Measurements from ENCODE around the gene GCK. TPM values are rescaled to one million over a fixed set of nuclear protein-coding genes. Genes with fewer than 3 reads are reported as not detected.

GCK gene
- total and polyA plus RNA-seq, 2 experiments from 2014 or later: 1.7 to 2.5 TPM

DNA sequence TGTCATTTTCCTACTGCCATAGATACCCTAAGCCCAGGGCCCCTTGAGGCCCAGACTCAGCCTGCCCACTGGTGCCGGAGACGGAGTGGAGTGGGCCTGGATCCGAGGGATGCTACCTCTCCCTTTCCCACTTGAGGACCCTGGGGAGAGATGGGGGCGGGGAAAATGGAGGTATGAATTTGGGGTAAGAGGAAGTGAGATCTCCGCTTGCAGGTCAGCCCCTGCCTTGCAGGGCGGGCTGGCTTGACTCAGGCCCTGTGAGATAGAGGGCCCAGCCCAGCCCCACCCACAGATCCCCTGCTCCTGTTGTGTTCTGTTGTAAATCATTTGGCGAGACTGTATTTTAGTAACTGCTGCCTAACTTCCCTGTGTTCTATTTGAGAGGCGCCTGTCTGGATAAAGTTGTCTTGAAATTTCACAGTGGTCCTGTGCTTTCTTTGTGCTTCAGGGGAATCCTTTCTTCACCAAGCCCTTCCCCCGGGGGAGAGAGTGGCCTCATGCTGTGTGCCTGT, 24.7 kb upstream of the GCK start:
- no peaks in the 10 kb centered on the region for H3K9me2 ChIP-seq (replicated peaks; ENCODE audit: insufficient read depth)
- 83% methylated on average over 9 of the region's 9 CpGs for WGBS (ENCODE audit: low lambda C conversion rate, missing lambda C conversion rate)
- no peaks in the 10 kb centered on the region for H3K36me3 ChIP-seq (replicated peaks; ENCODE audit: insufficient read depth, low read depth)

DNA sequence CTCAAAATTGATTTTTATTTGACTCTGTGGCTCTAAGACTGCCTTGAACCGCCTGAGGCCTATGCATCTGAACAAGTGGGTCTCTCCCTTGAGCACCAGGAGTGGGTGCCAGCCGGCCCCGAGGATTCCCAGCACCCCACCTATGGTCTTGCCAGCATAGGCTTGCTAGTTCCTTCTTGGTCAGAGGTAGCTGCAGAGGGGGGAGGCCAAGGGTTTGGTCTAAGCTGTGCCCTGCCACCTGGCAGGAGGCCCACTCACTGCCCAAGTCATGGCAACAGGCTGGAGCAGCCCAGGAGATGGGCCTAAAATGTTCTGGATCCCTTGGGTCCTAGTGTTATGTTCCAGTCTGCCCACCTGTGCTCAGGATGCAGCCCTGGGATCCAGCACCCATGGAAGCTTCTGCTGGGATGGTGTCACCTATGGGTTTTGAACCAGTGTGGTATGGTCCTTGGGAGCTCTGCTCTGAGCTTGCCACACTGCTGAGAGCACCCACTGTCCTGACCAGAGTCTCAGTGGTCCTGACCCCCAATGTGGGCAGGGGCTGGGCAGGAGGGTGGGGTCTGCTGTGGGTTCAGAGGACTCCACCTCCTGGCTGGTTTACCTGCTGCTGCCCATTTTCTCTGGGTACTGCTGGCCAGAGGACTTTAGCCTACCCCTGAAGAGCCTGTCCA, 24.1 kb upstream of the GCK start:
- H3K79me2 ChIP-seq: no peaks in the 10 kb centered on the region
- no peaks in the 10 kb centered on the region for H3K4me1 ChIP-seq (ENCODE audit: insufficient read depth)
- no peak for DNase-seq (ENCODE audit: low spot score)
- WGBS (ENCODE audit: low lambda C conversion rate, missing lambda C conversion rate): 98% methylated on average over 3 of the region's 3 CpGs
- H3K27ac ChIP-seq: no peak overlapping the region
- no peaks in the 10 kb centered on the region for H3K36me3 ChIP-seq (replicated peaks; ENCODE audit: insufficient read depth, low read depth)
- no peak overlapping the region for H2AFZ ChIP-seq
- TF ChIP-seq EZH2 (IDR thresholded peaks at IDR 0.05; ENCODE audit: borderline replicate concordance): no peak
- no peak for TF ChIP-seq EZH2phosphoT487 (IDR thresholded peaks at IDR 0.05; ENCODE audit: low read depth, severe bottlenecking, unreplicated experiment)
- TF ChIP-seq, protein P1, sequence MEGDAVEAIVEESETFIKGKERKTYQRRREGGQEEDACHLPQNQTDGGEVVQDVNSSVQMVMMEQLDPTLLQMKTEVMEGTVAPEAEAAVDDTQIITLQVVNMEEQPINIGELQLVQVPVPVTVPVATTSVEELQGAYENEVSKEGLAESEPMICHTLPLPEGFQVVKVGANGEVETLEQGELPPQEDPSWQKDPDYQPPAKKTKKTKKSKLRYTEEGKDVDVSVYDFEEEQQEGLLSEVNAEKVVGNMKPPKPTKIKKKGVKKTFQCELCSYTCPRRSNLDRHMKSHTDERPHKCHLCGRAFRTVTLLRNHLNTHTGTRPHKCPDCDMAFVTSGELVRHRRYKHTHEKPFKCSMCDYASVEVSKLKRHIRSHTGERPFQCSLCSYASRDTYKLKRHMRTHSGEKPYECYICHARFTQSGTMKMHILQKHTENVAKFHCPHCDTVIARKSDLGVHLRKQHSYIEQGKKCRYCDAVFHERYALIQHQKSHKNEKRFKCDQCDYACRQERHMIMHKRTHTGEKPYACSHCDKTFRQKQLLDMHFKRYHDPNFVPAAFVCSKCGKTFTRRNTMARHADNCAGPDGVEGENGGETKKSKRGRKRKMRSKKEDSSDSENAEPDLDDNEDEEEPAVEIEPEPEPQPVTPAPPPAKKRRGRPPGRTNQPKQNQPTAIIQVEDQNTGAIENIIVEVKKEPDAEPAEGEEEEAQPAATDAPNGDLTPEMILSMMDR (IDR thresholded peaks at IDR 0.05; ENCODE audit: poor library complexity): no peak
- H3K9me3 ChIP-seq (ENCODE audit: low read depth): no peaks in the 10 kb centered on the region
- no peak overlapping the region for H3K4me2 ChIP-seq
- H3K9me2 ChIP-seq (replicated peaks; ENCODE audit: insufficient read depth): no peaks in the 10 kb centered on the region
- H4K20me1 ChIP-seq (ENCODE audit: insufficient read depth, poor library complexity, severe bottlenecking): no peaks in the 10 kb centered on the region
- H3K4me3 ChIP-seq: no peak overlapping the region
- no peaks in the 10 kb centered on the region for H3K27me3 ChIP-seq

More for the DNA sequence above, 24.7 kb upstream of the GCK start:
- no peak for DNase-seq (ENCODE audit: low spot score)
- Histone ChIP-seq H3K9me3 (ENCODE audit: low read depth) (no peaks in the 10 kb centered on the region), H3K4me2 (no peak overlapping the region), H4K20me1 (ENCODE audit: insufficient read depth, poor library complexity, severe bottlenecking) (no peaks in the 10 kb centered on the region), H3K4me3 (no peak overlapping the region), H3K27me3 (no peaks in the 10 kb centered on the region), H3K79me2 (no peaks in the 10 kb centered on the region), H3K27ac (no peak overlapping the region), H3K4me1 (ENCODE audit: insufficient read depth) (no peaks in the 10 kb centered on the region), H2AFZ (no peak overlapping the region)
- TF ChIP-seq EZH2 (IDR thresholded peaks at IDR 0.05; ENCODE audit: borderline replicate concordance) (no peak), EZH2phosphoT487 (IDR thresholded peaks at IDR 0.05; ENCODE audit: low read depth, severe bottlenecking, unreplicated experiment) (no peak)
- TF ChIP-seq, protein P1 (IDR thresholded peaks at IDR 0.05; ENCODE audit: poor library complexity): no peak

DNA sequence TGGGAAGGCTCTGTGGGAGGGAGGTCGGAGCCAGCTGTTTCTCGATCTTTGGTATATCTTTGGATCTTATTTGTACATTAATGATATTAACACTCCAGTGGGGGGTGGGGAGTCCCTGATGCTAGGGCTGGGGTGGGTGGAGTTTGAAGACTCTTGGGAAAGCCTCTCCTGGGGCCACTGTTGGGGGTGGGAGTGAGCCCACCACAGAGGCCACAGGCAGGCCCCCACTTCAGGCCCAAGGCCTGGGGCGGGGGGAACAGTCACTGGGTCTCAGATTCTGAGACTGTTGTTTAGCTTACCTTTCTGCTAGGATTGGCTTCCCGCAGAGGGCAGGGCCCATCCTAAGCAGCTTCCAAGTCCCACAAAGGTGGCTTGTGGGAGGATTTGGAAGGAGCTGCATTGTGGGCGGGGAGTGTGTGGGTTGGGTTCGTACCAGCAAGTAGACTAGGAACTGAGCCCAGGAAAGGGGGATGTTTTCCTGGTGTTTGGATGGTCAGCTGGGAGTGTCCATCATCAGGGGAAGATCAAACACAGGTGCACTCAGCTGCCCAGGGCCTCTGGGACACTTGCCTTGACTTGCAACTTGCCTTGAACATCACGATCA, 23.4 kb upstream of the GCK start:
- Histone ChIP-seq H3K4me1 (ENCODE audit: insufficient read depth) (no peaks in the 10 kb centered on the region), H3K27me3 (no peaks in the 10 kb centered on the region), H4K20me1 (ENCODE audit: insufficient read depth, poor library complexity, severe bottlenecking) (no peaks in the 10 kb centered on the region), H2AFZ (no peak overlapping the region), H3K9me2 (replicated peaks; ENCODE audit: insufficient read depth) (no peaks in the 10 kb centered on the region), H3K36me3 (replicated peaks; ENCODE audit: insufficient read depth, low read depth) (no peaks in the 10 kb centered on the region), H3K9me3 (ENCODE audit: low read depth) (no peaks in the 10 kb centered on the region), H3K4me2 (no peak overlapping the region), H3K4me3 (no peak overlapping the region), H3K27ac (no peak overlapping the region), H3K79me2 (no peaks in the 10 kb centered on the region)
- TF ChIP-seq EZH2 (IDR thresholded peaks at IDR 0.05; ENCODE audit: borderline replicate concordance) (no peak), EZH2phosphoT487 (IDR thresholded peaks at IDR 0.05; ENCODE audit: low read depth, severe bottlenecking, unreplicated experiment) (no peak)
- TF ChIP-seq, protein P1 (IDR thresholded peaks at IDR 0.05; ENCODE audit: poor library complexity): no peak
- WGBS (ENCODE audit: low lambda C conversion rate, missing lambda C conversion rate): 90% methylated on average over 7 of the region's 7 CpGs
- DNase-seq (ENCODE audit: low spot score): no peak
